WERI-Rb-1 (cell line): Measurements from ENCODE around the gene MYO16.
A peak's percentile ranks its signal among the peaks of the same experiment; 100 is the strongest.

Experiments used
- DNase-seq: peaks from one replicate; pipeline ENCODE4 v3.0.0-alpha.2; 2020
- H3K27ac ChIP-seq: fragments of 250-450 bp; sonication (Bioruptor Pico); 2 replicates; pipeline ENCODE4 v1.5.1; 2020; ENCODE audit warnings: mild to moderate bottlenecking, moderate library complexity
- H3K27me3 ChIP-seq: fragments of 250-450 bp; sonication (Bioruptor Pico); 2 replicates; pipeline ENCODE4 v1.5.1; 2021; ENCODE audit warnings: mild to moderate bottlenecking, low read depth, moderate library complexity; ENCODE audit not compliant: insufficient read depth, severe bottlenecking
- H3K36me3 ChIP-seq: fragments of 250-450 bp; sonication (Bioruptor Pico); 2 replicates; pipeline ENCODE4 v1.5.1; 2020; ENCODE audit warnings: mild to moderate bottlenecking, moderate library complexity
- H3K4me3 ChIP-seq: 2 replicates; pipeline ENCODE4 v1.5.1; 2011; ENCODE audit warnings: low read depth, mild to moderate bottlenecking, control low read depth, low read length
- H3K9me3 ChIP-seq: fragments of 250-450 bp; sonication (Bioruptor Pico); 2 replicates; pipeline ENCODE4 v1.5.1; 2021; ENCODE audit warnings: mild to moderate bottlenecking, moderate library complexity; ENCODE audit not compliant: severe bottlenecking
- CTCF ChIP-seq: IDR thresholded peaks from 2 replicates; pipeline ENCODE4 v1.5.1; 2011; ENCODE audit warnings: low read depth, mild to moderate bottlenecking, control low read depth, inconsistent platforms, low read length

Gene MYO16

GRCh38 chr13:109058087-109058486 is 428.7 kb downstream of the MYO16 start:
- Histone ChIP-seq H3K36me3 (no peaks in the 10 kb centered on the region), H3K4me3 (no peak overlapping the region), H3K27me3 (no peaks in the 10 kb centered on the region), H3K9me3 (no peaks in the 10 kb centered on the region), H3K27ac (no peak overlapping the region)
- no peak for TF ChIP-seq CTCF
- DNase-seq, result no peak

GRCh38 chr13:109072505-109072904 is 443.1 kb downstream of the MYO16 start:
- Histone ChIP-seq H3K9me3 (no peaks in the 10 kb centered on the region), H3K27ac (no peak overlapping the region), H3K36me3 (no peaks in the 10 kb centered on the region), H3K27me3 (no peaks in the 10 kb centered on the region), H3K4me3 (no peak overlapping the region)
- no peak for DNase-seq
- TF ChIP-seq CTCF, result no peak

GRCh38 chr13:109074436-109074835 is 445.0 kb downstream of the MYO16 start:
- Histone ChIP-seq H3K27ac (no peak overlapping the region), H3K9me3 (no peaks in the 10 kb centered on the region), H3K4me3 (no peak overlapping the region), H3K36me3 (no peaks in the 10 kb centered on the region), H3K27me3 (no peaks in the 10 kb centered on the region)
- no peak for DNase-seq
- TF ChIP-seq CTCF, result no peak

GRCh38 chr13:109074853-109075252 is 445.4 kb downstream of the MYO16 start:
- Histone ChIP-seq H3K9me3 (no peaks in the 10 kb centered on the region), H3K36me3 (no peaks in the 10 kb centered on the region), H3K4me3 (no peak overlapping the region), H3K27ac (no peak overlapping the region), H3K27me3 (no peaks in the 10 kb centered on the region)
- no peak for TF ChIP-seq CTCF
- no peak for DNase-seq

GRCh38 chr13:109087916-109088623 is 458.7 kb downstream of the MYO16 start:
- peak; percentile 44 for DNase-seq
- Histone ChIP-seq H3K27me3 (no peaks in the 10 kb centered on the region), H3K27ac (peak overlapping the region; percentile 73), H3K4me3 (no peak overlapping the region), H3K9me3 (peaks cover 4% of the 10 kb centered on the region), H3K36me3 (no peaks in the 10 kb centered on the region)
- no peak for TF ChIP-seq CTCF

- H3K27me3 ChIP-seq, result no peaks in the 10 kb centered on the region
- H3K36me3 ChIP-seq, result no peaks in the 10 kb centered on the region
- TF ChIP-seq CTCF, result no peak
- H3K9me3 ChIP-seq, result peaks cover 4% of the 10 kb centered on the region
- H3K27ac ChIP-seq, result peak overlapping the region; percentile 73
- no peak overlapping the region for H3K4me3 ChIP-seq
- DNase-seq, result no peak
These were observed 459.2 kb downstream of the MYO16 start for GRCh38 chr13:109088624-109088917.
